ENCODE measurements around the gene ROR2. TPM values are rescaled to one million over a fixed set of nuclear protein-coding genes. Genes with fewer than 3 reads are reported as not detected.

Gene ROR2
- total RNA-seq, 1 experiment from 2014 or later, result 2.7 TPM

DNA sequence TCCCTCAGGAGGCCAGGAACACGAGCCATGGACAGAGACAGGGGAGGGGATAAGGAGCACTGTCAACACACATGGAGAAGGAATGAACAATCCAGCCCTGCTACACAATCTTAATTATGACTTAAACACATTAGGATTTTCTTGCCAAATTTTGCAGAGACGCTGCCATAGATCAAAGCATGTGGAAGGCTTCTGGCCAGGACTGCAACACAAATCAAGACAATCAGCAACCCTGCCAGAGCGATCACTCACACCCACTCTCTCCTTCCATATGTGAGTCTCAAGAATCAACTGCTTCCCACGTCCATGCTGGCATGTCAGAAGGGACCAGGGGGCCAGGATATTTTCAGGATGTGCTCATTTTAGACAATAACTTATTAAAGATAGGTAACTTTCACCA, 85.6 kb downstream of the ROR2 start:
- TF ChIP-seq, protein P1, sequence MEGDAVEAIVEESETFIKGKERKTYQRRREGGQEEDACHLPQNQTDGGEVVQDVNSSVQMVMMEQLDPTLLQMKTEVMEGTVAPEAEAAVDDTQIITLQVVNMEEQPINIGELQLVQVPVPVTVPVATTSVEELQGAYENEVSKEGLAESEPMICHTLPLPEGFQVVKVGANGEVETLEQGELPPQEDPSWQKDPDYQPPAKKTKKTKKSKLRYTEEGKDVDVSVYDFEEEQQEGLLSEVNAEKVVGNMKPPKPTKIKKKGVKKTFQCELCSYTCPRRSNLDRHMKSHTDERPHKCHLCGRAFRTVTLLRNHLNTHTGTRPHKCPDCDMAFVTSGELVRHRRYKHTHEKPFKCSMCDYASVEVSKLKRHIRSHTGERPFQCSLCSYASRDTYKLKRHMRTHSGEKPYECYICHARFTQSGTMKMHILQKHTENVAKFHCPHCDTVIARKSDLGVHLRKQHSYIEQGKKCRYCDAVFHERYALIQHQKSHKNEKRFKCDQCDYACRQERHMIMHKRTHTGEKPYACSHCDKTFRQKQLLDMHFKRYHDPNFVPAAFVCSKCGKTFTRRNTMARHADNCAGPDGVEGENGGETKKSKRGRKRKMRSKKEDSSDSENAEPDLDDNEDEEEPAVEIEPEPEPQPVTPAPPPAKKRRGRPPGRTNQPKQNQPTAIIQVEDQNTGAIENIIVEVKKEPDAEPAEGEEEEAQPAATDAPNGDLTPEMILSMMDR (conservative IDR thresholded peaks at IDR 0.05), result no peak
- H3K27ac Mint-ChIP-seq, result no peak overlapping the region
- no peak for DNase-seq

More for the DNA sequence above, 85.6 kb downstream of the ROR2 start:
- no peak overlapping the region for H3K9ac ChIP-seq (ENCODE audit: extremely low read depth, insufficient read length, low read length)
- Mint-ChIP-seq H3K4me3 (no peak overlapping the region), H3K9me3 (peaks cover 8 to 17% of the 10 kb centered on the region in 2 experiments; a peak in 4 of 5 replicates), H3K27me3 (ENCODE audit: low read depth) (peaks cover 10% of the 10 kb centered on the region), H3K4me1 (peaks cover 8 to 11% of the 10 kb centered on the region in 2 experiments), H3K36me3 (ENCODE audit: insufficient read depth in 1 of 3, low read depth in 3 of 3) (peaks cover 0 to 15% (median 5%) of the 10 kb centered on the region in 3 experiments; a peak in 5 of 7 replicates)
- no peaks in the 10 kb centered on the region for H3K9me3 ChIP-seq (ENCODE audit: control insufficient read depth, low read depth, low read length)
- no peak overlapping the region for H3K4ac ChIP-seq (ENCODE audit: low read depth, low read length)
- H2BK15ac ChIP-seq (ENCODE audit: low read depth, low read length), result no peak overlapping the region
- no peak overlapping the region for H4K91ac ChIP-seq (ENCODE audit: insufficient read length, low read depth, low read length)
- H4K20me1 ChIP-seq (ENCODE audit: control insufficient read depth, insufficient read depth, insufficient read length), result no peaks in the 10 kb centered on the region
- H2BK12ac ChIP-seq (ENCODE audit: insufficient read length, low read depth, low read length), result no peak overlapping the region
- H2AFZ ChIP-seq (ENCODE audit: low read length), result no peak overlapping the region
- no peak overlapping the region for H3K56ac ChIP-seq (ENCODE audit: insufficient read length, low read depth, low read length)
- no CpG with 5 or more reads among the region's 4 CpGs for WGBS (ENCODE audit: extremely low coverage, insufficient read length, low lambda C conversion rate)
- H3K4me2 ChIP-seq (ENCODE audit: insufficient read depth, insufficient read length, low read length), result no peak overlapping the region
- no peak overlapping the region for H3K14ac ChIP-seq (ENCODE audit: insufficient read depth, low read length)
- H3K79me1 ChIP-seq (ENCODE audit: insufficient read depth, low read depth, low read length, poor library complexity, severe bottlenecking), result no peaks in the 10 kb centered on the region
- H3K23ac ChIP-seq (ENCODE audit: insufficient read length, low read depth, low read length), result no peak overlapping the region
- no peaks in the 10 kb centered on the region for H3K79me2 ChIP-seq (ENCODE audit: insufficient read depth, low read length)
- H3K23me2 ChIP-seq (ENCODE audit: insufficient read length, low read depth, low read length, poor library complexity, severe bottlenecking), result no peaks in the 10 kb centered on the region
- H4K8ac ChIP-seq (replicated peaks; ENCODE audit: insufficient read length, low read depth, low read length), result no peak overlapping the region
- no peak overlapping the region for H3T11ph ChIP-seq (ENCODE audit: low read length)
- H3K27me3 ChIP-seq (ENCODE audit: insufficient read depth, low read length), result no peaks in the 10 kb centered on the region
- H2BK5ac ChIP-seq (ENCODE audit: insufficient read length, low read length), result no peak overlapping the region
- H2BK120ac ChIP-seq (ENCODE audit: low read depth, low read length, poor library complexity, severe bottlenecking), result no peak overlapping the region
- no peaks in the 10 kb centered on the region for H3K4me1 ChIP-seq (ENCODE audit: insufficient read depth, low read length)
- no peak overlapping the region for H2BK20ac ChIP-seq (ENCODE audit: low read depth, low read length, poor library complexity, severe bottlenecking)
- no peak overlapping the region for H2AK5ac ChIP-seq (ENCODE audit: insufficient read length, low read length)
- no peak overlapping the region for H3K27ac ChIP-seq (ENCODE audit: insufficient read length, low read depth, low read length)
- H3K18ac ChIP-seq (ENCODE audit: insufficient read length, low read depth, low read length), result no peak overlapping the region
- H4K5ac ChIP-seq (ENCODE audit: insufficient read length, low read depth, low read length), result no peak overlapping the region
